GM20431 (cell line): ENCODE measurements around the gene TM7SF2.
"Not testable (repeated sequence)": the region's sequence is repeated elsewhere in the genome, so short reads cannot be mapped to it uniquely, and the experiment has no call there.

Source experiments
- in situ Hi-C: fragments of 300-500 bp; cut with MseI, MboI; formaldehyde crosslinking; loops from one replicate; pipeline ENCODE4 v1.15.0; 2020; ENCODE audit warnings: low sequenced_read_pairs; ENCODE audit not compliant: unreplicated experiment

TM7SF2 gene

GRCh38 chr11:65150131-65150508, 38.4 kb downstream of the TM7SF2 start:
- in situ Hi-C loops, result not testable (repeated sequence)

DNA sequence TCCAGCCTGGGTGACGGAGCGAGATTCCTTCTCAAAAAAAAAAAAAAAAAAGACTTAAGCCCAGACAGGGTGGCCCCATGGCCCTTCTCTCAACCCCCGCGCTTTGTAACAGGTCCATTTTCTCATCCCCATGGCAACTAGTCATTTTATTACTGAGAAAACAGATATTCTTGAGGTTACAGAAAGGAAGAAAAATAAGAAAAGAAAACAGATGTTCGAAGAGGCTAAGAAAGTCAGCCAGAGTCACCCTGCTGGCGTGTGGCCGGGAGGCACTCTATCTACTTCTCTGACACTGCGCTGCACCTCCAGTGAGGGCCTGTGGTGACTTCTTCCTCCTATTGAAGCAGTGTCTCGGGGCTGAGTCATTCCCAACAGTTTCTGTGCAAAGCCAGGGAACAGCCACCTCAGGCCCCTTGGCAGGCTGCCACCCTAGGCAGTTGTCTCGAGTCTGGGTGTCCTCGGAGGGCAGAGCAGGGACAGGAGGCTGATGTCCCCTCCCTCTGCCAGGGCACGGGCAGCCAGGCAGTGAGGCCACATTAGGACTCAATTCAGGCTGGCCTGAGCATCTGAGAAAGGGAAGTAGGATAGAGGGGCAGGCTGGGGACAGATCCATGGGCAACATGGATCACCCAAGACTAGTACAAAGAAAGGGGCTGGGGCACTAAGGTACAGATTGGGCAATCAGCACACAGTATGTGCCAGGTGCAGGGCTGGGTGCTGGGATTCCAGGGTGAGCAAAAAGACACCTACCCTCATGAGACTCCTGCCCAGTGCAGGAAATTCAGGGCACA, 39.0 kb downstream of the TM7SF2 start:
- in situ Hi-C loops, result no loop called here

GRCh38 chr11:65151331-65151899, 39.7 kb downstream of the TM7SF2 start:
- in situ Hi-C loops, result no loop called here

DNA sequence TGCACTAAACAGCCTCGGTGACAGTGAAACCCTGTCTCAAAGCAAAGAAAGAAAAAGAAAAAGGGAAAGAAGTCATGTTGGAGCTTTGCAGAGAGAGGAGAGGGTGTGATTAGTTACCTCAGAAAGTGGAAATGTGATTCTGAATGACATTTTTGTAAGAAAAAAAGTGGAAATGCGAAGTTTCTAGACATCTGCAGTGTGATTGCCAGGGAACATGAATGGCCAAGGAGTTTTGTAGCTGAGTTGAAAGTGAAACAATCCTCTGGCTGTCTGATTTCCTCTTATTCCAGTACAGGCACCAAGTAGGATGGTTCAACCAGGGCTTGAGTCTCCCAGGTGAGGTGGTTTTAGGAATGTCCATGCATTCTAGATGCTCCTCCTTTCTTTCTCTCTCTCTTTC, 40.5 kb downstream of the TM7SF2 start:
- in situ Hi-C loops, result no loop called here

DNA sequence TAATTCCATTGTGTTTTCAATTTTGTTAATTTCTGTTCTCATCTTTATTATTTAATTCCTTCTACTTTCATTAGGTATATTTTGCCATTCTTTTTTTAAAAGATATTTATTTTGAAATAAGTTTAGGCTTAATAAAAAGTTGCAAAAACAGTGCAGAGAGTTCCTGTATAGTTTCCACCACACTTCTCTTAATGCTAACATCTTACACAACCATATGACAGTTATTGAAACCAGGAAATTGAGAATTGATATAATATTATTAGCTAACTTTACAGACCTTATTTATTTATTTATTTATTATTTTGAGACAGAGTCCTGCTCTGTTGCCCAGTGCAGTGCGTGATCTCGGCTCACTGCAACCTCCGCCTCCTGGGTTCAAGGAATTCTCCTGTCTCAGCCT, 44.6 kb downstream of the TM7SF2 start:
- in situ Hi-C loops, result no loop called here

GRCh38 chr11:65156926-65157325, 45.3 kb downstream of the TM7SF2 start:
- in situ Hi-C loops, result no loop called here

DNA sequence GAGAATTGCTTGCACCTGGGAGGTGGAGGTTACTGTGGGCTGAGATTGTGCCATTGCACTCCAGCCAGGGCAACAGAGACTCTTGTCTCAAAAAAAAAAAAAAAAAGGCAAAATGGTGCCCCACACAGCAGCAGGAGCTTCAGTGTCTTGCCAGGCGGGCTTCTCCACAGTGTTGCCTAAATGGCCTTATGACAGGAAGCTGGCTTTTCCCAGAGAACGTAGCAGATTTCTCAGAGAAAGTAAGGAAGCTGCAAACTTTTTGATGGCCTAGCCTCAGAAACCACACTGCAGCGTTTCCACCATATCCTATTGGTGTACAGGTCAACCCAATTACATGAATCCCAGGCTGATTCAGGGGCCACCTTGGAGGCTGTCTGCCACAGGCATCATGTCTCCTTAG, 45.7 kb downstream of the TM7SF2 start:
- in situ Hi-C loops, result no loop called here

- in situ Hi-C loops, result no loop called here
These were observed 47.3 kb downstream of the TM7SF2 start for GRCh38 chr11:65159012-65159411.

- in situ Hi-C loops, result no loop called here
These were observed 49.0 kb downstream of the TM7SF2 start for GRCh38 chr11:65160643-65161042.

- in situ Hi-C loops, result no loop called here
These were observed 52.0 kb downstream of the TM7SF2 start for GRCh38 chr11:65163684-65164083.
